ENCODE data around the gene RBM33. TPM values are rescaled to one million over a fixed set of nuclear protein-coding genes. Genes with fewer than 3 reads are reported as not detected.

Gene RBM33
- polyA plus RNA-seq, 2 of the 4 experiments (the other 2 are of a cell fraction) = 21.7 to 21.9 TPM

GRCh38 chr7:155639958-155640520 lies 4.4 kb upstream of the RBM33 start (continued):
- no peak for TF ChIP-seq REST (IDR thresholded peaks at IDR 0.05)
- no peak for TF ChIP-seq NFE2L2 (conservative IDR thresholded peaks at IDR 0.05; ENCODE audit: low read length)

GRCh38 chr7:155640629-155641028 lies 3.8 kb upstream of the RBM33 start:
- TF ChIP-seq HOXB13 (CRISPR knock-in tag; IDR thresholded peaks at IDR 0.05; ENCODE audit: low read depth) (no peak), NPAS2 (CRISPR knock-in tag; IDR thresholded peaks at IDR 0.05; ENCODE audit: borderline replicate concordance) (no peak), BHLHE40 (IDR thresholded peaks at IDR 0.05; ENCODE audit: low read depth, low read length) (no peak), JUNB (IDR thresholded peaks at IDR 0.05) (no peak), POLR2AphosphoS2 (conservative IDR thresholded peaks at IDR 0.05; ENCODE audit: low read length) (no peak), POLR2A (IDR thresholded peaks at IDR 0.05; ENCODE audit: low read length) (peak; percentile 12; the same call in 1 of the 2 replicates), USF2 (IDR thresholded peaks at IDR 0.05) (no peak), TP53 (CRISPR knock-in tag; IDR thresholded peaks at IDR 0.05) (no peak)
- WGBS (ENCODE audit: missing lambda C conversion rate) = 95% methylated on average over 4 of the region's 4 CpGs
- H3K27ac ChIP-seq = no peak overlapping the region
- H3K9me3 ChIP-seq = peaks cover 59% of the 10 kb centered on the region
- no peak for ATAC-seq
- no peak for DNase-seq (ENCODE audit: low read depth in 1 of 2, low spot score in 1 of 2)
- CTCF ChIA-PET = no interaction called here
- no peak overlapping the region for H3K4me2 ChIP-seq
- POLR2A ChIA-PET = no interaction called here
- FAIRE-seq = no peak
- H3K4me1 ChIP-seq = peaks cover 5% of the 10 kb centered on the region; the same call in 1 of the 3 replicates
- no peak overlapping the region for H3K4me3 ChIP-seq

- peak overlapping the region; percentile 98 for H3K27ac ChIP-seq
- ChIA-PET POLR2A (interaction anchor here (0.7 to 1.4 kb wide), 11 partner anchors 13 to 141 kb away, joined by 3 to 19 read pairs (median 4); no protein-coding TSS in a partner anchor), CTCF (interaction anchor here (0.8 to 1.5 kb wide), 3 partner anchors 12 to 22 kb away, joined by 3 to 4 read pairs (median 4); no protein-coding TSS in a partner anchor)
- DNase-seq (ENCODE audit: low read depth in 1 of 2, low spot score in 1 of 2) (peak in 1 of 2 experiments; percentile 13), FAIRE-seq (no peak), ATAC-seq (peak; percentile 49 to 71)
- H3K9me3 ChIP-seq = peaks cover 46% of the 10 kb centered on the region
- peaks cover 15% of the 10 kb centered on the region; the same call in 1 of the 3 replicates for H3K4me1 ChIP-seq
- TF ChIP-seq ESRRA (IDR thresholded peaks at IDR 0.05; ENCODE audit: borderline replicate concordance, low read length) = no peak
- no peak for TF ChIP-seq CHD2 (IDR thresholded peaks at IDR 0.05; ENCODE audit: low read length, partially characterized antibody)
- no peak for TF ChIP-seq JUN (IDR thresholded peaks at IDR 0.05)
- no peak for TF ChIP-seq SMC3 (IDR thresholded peaks at IDR 0.05)
- TF ChIP-seq TP53 (CRISPR knock-in tag; IDR thresholded peaks at IDR 0.05) = no peak
- no peak for TF ChIP-seq MAZ (IDR thresholded peaks at IDR 0.05; ENCODE audit: borderline replicate concordance, low read depth, low read length)
- no peak for TF ChIP-seq CHD4 (IDR thresholded peaks at IDR 0.05; ENCODE audit: borderline replicate concordance)
- TF ChIP-seq RNF2 (IDR thresholded peaks at IDR 0.05; ENCODE audit: borderline replicate concordance, low read depth) = no peak
- TF ChIP-seq ZFP36 (IDR thresholded peaks at IDR 0.05; ENCODE audit: borderline replicate concordance, partially characterized antibody) = no peak
- no peak for TF ChIP-seq GATA3 (IDR thresholded peaks at IDR 0.05; ENCODE audit: borderline replicate concordance)
- TF ChIP-seq RFX5 (IDR thresholded peaks at IDR 0.05) = no peak
- TF ChIP-seq MYC (IDR thresholded peaks at IDR 0.05; ENCODE audit: borderline replicate concordance, low read length) = no peak
- TF ChIP-seq EHF (CRISPR knock-in tag; IDR thresholded peaks at IDR 0.05) = no peak
- TF ChIP-seq RAD21 (conservative IDR thresholded peaks at IDR 0.05 in 1 of 2, IDR thresholded peaks at IDR 0.05 in 1 of 2) = no peak; a peak in 1 of 5 replicates
- WGBS (ENCODE audit: missing lambda C conversion rate) = 3% methylated on average over 9 of the region's 32 CpGs
- H3K4me3 ChIP-seq = peak overlapping the region; percentile 95
- H3K4me2 ChIP-seq = peak overlapping the region; percentile 96
Measured at GRCh38 chr7:155643804-155644177, 670 bp upstream of the RBM33 start.

Data from A549 (cell line).